ENCODE results near the gene FZD7. TPM values are rescaled to one million over a fixed set of nuclear protein-coding genes. Genes with fewer than 3 reads are reported as not detected.

FZD7 gene
- total RNA-seq, 1 donor from 2014 or later, result 1.1 TPM

DNA sequence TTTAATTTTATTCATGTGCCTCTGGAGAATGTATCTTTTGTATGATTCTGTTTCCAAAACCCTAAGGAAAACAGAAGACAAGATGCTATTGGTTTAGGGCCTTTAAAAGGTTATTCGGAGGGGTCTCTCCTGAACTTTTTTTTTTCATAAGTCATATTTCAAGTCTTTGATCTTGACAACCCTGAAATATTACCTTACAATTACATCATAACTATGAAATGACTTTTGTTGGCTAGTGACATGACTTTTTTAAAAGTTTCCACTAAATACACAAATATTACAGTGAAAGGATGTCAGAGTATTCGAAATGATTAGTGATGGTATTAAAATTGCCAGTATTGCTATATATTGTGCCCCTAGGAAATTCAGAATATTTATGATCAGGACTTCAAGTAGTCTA, 31.8 kb upstream of the FZD7 start:
- Mint-ChIP-seq H3K27ac (no peak overlapping the region), H3K4me3 (ENCODE audit: low read depth) (no peak overlapping the region), H3K36me3 (ENCODE audit: low read depth) (no peaks in the 10 kb centered on the region), H3K27me3 (ENCODE audit: low read depth) (peaks cover 4% of the 10 kb centered on the region), H3K4me1 (ENCODE audit: low read depth) (no peaks in the 10 kb centered on the region), H3K9me3 (no peaks in the 10 kb centered on the region)
- intact Hi-C loops (cut with micrococcal nuclease), result no loop called here
- DNase-seq (ENCODE audit: low spot score), result no peak

DNA sequence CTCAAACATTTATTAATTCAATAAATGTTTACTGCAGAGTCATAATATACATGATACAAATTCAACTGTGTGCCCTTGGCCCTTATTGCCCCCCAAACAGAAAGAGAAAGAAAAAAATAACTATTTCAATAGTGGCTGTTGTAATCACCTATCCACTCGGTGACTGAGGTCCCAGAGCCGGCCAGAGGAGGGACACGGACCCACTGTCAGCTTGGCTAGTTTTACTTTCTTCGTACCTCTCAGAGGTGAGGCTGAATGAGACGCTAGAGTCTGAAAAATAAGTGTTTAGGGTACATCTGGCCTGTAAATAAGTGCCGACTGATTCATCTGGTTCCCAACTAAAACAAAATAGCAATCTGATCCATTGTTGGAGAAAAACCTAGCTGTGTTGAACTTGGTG, 31.3 kb upstream of the FZD7 start:
- intact Hi-C loops (cut with micrococcal nuclease), result no loop called here
- Mint-ChIP-seq H3K4me3 (ENCODE audit: low read depth) (no peak overlapping the region), H3K27me3 (ENCODE audit: low read depth) (peaks cover 4% of the 10 kb centered on the region), H3K36me3 (ENCODE audit: low read depth) (no peaks in the 10 kb centered on the region), H3K9me3 (no peaks in the 10 kb centered on the region), H3K27ac (no peak overlapping the region), H3K4me1 (ENCODE audit: low read depth) (no peaks in the 10 kb centered on the region)
- no peak for DNase-seq (ENCODE audit: low spot score)

DNA sequence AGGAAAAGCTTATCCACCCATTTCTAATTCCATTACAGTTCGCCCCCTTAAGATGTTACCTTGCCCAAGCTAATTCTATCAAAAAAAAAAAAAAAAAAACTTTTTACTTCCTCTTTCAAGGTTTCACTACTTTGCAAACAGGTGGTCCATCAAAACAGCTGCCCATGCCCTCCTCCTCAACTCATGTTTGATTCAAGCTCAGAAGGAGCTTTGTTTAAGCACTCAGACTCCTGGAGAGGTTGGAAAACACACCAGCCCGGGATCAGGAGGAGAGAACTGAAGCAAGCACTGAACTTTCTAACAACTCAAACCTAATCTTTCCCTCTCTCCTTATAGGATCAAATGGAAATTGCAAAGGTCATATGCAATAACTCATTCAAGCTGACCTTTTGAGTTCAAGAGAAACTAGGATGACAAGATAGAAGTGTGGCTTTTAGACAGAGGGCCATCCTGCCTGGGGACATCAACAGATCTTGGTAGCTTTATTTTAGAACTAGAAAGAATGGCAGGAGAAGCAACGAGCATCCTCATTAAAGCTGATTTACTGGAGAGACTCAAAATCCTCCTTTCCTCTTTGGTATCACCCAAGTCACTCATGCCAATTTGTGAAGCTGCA, 28.3 kb upstream of the FZD7 start:
- no peak for DNase-seq (ENCODE audit: low spot score)
- Mint-ChIP-seq H3K27me3 (ENCODE audit: low read depth) (peaks cover 15% of the 10 kb centered on the region), H3K4me3 (ENCODE audit: low read depth) (no peak overlapping the region), H3K36me3 (ENCODE audit: low read depth) (no peaks in the 10 kb centered on the region), H3K4me1 (ENCODE audit: low read depth) (no peaks in the 10 kb centered on the region), H3K9me3 (no peaks in the 10 kb centered on the region), H3K27ac (no peak overlapping the region)
- intact Hi-C loops (cut with micrococcal nuclease), result no loop called here

DNA sequence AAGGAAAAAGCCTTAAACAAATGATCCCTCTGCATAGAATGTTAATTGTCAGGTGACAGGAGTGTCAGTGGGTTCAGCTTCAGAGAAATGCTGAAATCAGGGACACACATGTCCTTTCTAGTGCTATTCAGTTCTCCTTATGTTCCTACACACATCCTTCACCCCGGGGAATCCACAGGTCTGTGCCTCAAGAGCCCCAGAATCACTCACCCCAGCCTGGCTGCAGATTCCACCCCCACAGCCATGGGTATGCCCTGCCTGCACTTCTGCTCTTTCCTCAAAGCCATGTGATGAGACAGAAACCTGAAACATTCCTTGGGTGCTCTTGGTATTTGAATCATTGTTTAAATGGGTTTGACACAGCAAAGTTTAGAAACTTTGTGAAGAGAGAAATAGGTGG, 27.4 kb upstream of the FZD7 start:
- no peak overlapping the region for H3K27ac Mint-ChIP-seq
- DNase-seq (ENCODE audit: low spot score), result no peak
- H3K4me3 Mint-ChIP-seq (ENCODE audit: low read depth), result no peak overlapping the region
- peaks cover 17% of the 10 kb centered on the region for H3K27me3 Mint-ChIP-seq (ENCODE audit: low read depth)
- intact Hi-C loops (cut with micrococcal nuclease), result no loop called here
- H3K4me1 Mint-ChIP-seq (ENCODE audit: low read depth), result no peaks in the 10 kb centered on the region
- H3K9me3 Mint-ChIP-seq, result no peaks in the 10 kb centered on the region
- H3K36me3 Mint-ChIP-seq (ENCODE audit: low read depth), result no peaks in the 10 kb centered on the region

DNA sequence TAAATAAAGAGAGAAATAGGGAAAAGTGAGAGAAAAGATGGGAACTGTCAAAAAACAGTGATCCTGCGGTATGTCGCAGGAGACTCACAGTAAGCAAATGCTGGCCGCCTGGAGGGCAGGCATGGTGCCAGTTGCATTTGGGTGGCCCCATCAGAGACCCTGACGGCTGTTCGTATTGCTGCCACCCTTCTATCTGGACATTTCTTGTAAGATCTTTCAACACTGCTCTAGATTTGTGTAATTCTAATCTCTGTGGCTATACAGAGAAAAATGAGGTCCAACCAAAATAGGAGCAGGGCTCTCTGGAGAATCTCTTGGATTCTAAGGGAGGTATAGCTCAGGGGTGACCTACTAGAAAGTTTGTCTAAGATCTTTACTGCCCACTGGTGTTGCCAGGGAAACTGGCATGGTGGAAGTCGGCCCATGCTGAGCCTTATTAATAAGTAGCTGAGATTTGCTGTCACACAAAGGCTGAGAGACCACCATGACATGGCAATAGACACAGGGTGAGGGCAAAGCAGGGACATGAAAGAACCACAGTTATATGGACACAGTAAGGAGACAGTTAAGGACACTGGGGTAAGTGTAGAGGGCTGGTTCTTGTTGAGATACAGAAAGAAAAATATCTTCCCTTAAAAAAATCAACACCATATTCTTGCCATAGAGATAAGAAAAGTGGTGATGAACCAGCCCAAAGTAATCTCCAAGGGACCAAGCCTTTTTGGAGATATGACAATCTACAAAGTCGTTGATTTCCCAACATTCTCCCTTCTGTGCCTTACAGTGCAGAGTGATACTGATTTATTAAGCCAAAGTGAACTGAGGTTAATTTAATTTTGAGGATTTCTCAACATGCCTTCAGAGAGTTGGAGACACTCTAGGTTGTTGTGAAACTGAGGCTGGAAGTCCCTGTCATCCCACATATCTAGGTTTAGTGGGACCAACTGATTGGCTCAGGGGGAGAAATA, 26.4 kb upstream of the FZD7 start:
- Mint-ChIP-seq H3K36me3 (ENCODE audit: low read depth) (no peaks in the 10 kb centered on the region), H3K27me3 (ENCODE audit: low read depth) (peaks cover 18% of the 10 kb centered on the region), H3K9me3 (no peaks in the 10 kb centered on the region), H3K4me3 (ENCODE audit: low read depth) (no peak overlapping the region), H3K27ac (no peak overlapping the region), H3K4me1 (ENCODE audit: low read depth) (no peaks in the 10 kb centered on the region)
- intact Hi-C loops (cut with micrococcal nuclease), result no loop called here
- DNase-seq (ENCODE audit: low spot score), result no peak

DNA sequence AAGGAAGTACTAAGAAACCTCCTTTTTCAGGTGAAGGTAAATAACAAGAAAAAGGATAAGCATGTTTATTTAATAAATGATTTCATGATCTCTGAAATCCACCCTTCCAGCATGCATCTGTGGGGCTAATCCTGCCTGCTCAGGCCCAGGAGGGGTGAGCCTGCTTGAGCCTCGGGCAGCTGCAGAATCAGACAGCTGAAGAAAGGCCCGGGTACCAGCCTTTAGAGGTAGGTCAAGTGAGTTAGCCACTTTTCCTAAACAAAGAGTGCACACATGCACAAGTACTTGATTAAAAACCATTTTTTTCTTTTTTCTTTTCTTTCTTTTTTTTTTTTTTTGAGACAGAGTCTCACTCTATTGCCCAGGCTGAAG, 25.7 kb upstream of the FZD7 start:
- Mint-ChIP-seq H3K4me1 (ENCODE audit: low read depth) (no peaks in the 10 kb centered on the region), H3K27ac (no peak overlapping the region)

DNA sequence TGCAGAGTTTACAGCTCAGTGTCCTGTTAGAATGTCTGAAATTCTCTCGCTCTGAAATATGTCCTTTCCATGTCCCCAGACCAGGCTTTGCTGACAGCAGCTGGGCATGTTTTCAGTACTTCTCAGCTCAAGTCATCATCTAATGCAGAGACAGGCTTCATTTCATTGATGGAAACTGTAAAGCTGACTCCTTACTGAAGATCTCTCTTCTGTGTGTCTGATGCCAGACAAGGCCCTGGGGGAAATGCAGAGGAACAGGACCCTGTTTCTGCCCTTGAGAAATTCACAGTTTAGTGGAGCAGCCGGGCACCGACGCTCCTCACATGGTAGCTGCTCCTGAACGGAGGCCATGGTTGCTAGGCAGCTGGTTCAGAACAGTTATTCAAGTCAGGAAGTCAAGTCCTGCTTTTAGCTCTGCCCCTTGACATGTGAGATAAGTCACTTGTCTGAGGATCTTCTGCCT, 24.6 kb upstream of the FZD7 start:
- H3K27ac Mint-ChIP-seq, result no peak overlapping the region
- no peak for DNase-seq (ENCODE audit: low spot score)
- H3K9me3 Mint-ChIP-seq, result no peaks in the 10 kb centered on the region
- no peaks in the 10 kb centered on the region for H3K4me1 Mint-ChIP-seq (ENCODE audit: low read depth)
- intact Hi-C loops (cut with micrococcal nuclease), result loop anchor here (2.0 kb wide), 1 partner anchor 22 kb away; no protein-coding TSS in a partner anchor
- H3K27me3 Mint-ChIP-seq (ENCODE audit: low read depth), result peaks cover 24% of the 10 kb centered on the region
- H3K36me3 Mint-ChIP-seq (ENCODE audit: low read depth), result no peaks in the 10 kb centered on the region
- H3K4me3 Mint-ChIP-seq (ENCODE audit: low read depth), result no peak overlapping the region

More for the DNA sequence above, 25.7 kb upstream of the FZD7 start:
- no peaks in the 10 kb centered on the region for H3K9me3 Mint-ChIP-seq
- intact Hi-C loops (cut with micrococcal nuclease), result loop anchor here (2.0 kb wide), 1 partner anchor 23 kb away; no protein-coding TSS in a partner anchor
- peaks cover 24% of the 10 kb centered on the region for H3K27me3 Mint-ChIP-seq (ENCODE audit: low read depth)
- no peak overlapping the region for H3K4me3 Mint-ChIP-seq (ENCODE audit: low read depth)
- no peaks in the 10 kb centered on the region for H3K36me3 Mint-ChIP-seq (ENCODE audit: low read depth)
- no peak for DNase-seq (ENCODE audit: low spot score)

DNA sequence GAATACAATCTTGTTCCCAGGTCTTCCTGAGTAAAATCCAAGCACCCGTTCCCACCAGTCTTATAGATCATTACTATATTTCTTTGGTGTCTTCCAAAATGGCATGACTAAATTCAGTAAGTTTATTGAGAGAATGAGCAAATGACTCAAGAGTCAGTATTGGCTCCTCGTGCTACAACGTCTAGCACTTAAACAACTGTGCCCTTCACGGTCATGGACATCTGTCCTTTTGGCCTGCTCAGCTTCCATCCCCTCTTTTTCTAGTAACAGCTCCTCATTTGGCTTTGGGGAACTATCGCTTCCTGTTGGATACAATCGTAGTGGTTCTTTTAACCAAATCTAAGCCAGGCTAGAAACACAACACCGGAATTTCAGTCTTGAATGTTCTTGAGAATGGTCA, 24.1 kb upstream of the FZD7 start:
- H3K36me3 Mint-ChIP-seq (ENCODE audit: low read depth), result no peaks in the 10 kb centered on the region
- no peak overlapping the region for H3K4me3 Mint-ChIP-seq (ENCODE audit: low read depth)
- no peaks in the 10 kb centered on the region for H3K9me3 Mint-ChIP-seq
- intact Hi-C loops (cut with micrococcal nuclease), result loop anchor here (2.0 kb wide), 1 partner anchor 21 kb away; no protein-coding TSS in a partner anchor
- no peak for DNase-seq (ENCODE audit: low spot score)
- no peaks in the 10 kb centered on the region for H3K4me1 Mint-ChIP-seq (ENCODE audit: low read depth)
- H3K27ac Mint-ChIP-seq, result no peak overlapping the region
- H3K27me3 Mint-ChIP-seq (ENCODE audit: low read depth), result peaks cover 24% of the 10 kb centered on the region

DNA sequence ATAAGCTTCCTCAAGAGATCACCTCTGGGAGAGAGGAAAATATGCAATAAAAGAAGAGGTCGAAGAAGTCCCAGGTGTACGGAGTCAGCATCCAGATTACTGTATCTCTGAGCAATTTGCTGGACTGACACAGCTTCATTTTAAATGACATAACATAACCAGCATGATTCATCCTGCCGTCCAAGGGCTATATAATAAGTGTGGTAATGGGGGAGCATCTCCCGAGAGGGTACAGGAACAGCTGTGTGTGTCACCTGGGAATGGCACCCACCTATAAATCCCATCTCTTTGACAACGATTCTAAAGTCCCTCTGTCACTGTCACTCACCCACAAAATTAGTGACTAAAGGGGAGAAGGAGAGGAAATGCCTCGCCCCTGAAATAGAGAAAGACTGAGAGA, 19.3 kb upstream of the FZD7 start:
- peaks cover 17% of the 10 kb centered on the region for H3K27me3 Mint-ChIP-seq (ENCODE audit: low read depth)
- no peak for DNase-seq (ENCODE audit: low spot score)
- H3K4me3 Mint-ChIP-seq (ENCODE audit: low read depth), result no peak overlapping the region
- no peaks in the 10 kb centered on the region for H3K36me3 Mint-ChIP-seq (ENCODE audit: low read depth)
- no peaks in the 10 kb centered on the region for H3K4me1 Mint-ChIP-seq (ENCODE audit: low read depth)
- H3K9me3 Mint-ChIP-seq, result no peaks in the 10 kb centered on the region
- intact Hi-C loops (cut with micrococcal nuclease), result no loop called here
- no peak overlapping the region for H3K27ac Mint-ChIP-seq

DNA sequence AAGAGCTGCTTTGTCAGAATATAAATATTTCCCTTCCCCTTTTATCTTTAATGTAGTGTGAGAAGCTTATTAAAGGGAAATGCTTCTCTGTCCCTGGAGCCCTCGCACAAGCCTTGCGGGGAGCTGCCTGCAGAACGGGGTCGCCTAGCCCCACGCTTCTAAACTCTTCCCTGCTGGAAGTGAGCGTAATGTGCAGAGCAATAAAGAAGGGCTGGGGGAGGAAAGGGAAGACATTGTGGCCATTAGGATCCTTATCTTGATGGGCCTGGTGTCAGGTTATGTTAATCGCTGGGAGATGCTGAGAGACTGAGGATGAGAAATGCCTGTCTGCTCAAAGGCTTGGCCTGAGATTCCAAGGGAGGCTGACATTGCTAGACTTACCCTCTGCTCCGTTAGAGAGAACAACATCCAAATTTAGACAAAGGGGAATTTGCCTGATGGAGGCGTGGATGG, 18.9 kb upstream of the FZD7 start:
- no peaks in the 10 kb centered on the region for H3K4me1 Mint-ChIP-seq (ENCODE audit: low read depth)
- intact Hi-C loops (cut with micrococcal nuclease), result no loop called here
- no peaks in the 10 kb centered on the region for H3K9me3 Mint-ChIP-seq
- no peak for DNase-seq (ENCODE audit: low spot score)
- H3K4me3 Mint-ChIP-seq (ENCODE audit: low read depth), result no peak overlapping the region
- peaks cover 14% of the 10 kb centered on the region for H3K27me3 Mint-ChIP-seq (ENCODE audit: low read depth)
- no peaks in the 10 kb centered on the region for H3K36me3 Mint-ChIP-seq (ENCODE audit: low read depth)
- H3K27ac Mint-ChIP-seq, result no peak overlapping the region

DNA sequence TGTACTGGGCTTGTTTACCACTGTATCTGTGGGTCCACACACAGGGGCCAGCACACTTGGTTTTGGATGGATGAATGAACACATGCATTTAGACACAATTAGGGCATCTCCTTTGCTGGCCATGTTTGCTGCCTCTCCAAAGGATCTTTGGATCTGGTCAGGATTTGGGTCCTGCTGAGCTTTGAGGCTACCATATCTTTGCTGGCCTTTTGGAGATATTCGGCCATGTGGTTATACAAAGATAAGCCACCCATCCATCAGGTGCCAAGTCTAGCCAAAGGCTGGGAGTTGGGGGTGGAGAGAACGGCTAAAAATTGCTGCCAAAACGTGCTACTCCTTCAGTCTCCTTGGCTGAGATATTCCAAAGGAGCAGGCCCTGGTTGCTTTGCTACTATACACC, 18.2 kb upstream of the FZD7 start:
- H3K27ac Mint-ChIP-seq, result no peak overlapping the region
- intact Hi-C loops (cut with micrococcal nuclease), result no loop called here

DNA sequence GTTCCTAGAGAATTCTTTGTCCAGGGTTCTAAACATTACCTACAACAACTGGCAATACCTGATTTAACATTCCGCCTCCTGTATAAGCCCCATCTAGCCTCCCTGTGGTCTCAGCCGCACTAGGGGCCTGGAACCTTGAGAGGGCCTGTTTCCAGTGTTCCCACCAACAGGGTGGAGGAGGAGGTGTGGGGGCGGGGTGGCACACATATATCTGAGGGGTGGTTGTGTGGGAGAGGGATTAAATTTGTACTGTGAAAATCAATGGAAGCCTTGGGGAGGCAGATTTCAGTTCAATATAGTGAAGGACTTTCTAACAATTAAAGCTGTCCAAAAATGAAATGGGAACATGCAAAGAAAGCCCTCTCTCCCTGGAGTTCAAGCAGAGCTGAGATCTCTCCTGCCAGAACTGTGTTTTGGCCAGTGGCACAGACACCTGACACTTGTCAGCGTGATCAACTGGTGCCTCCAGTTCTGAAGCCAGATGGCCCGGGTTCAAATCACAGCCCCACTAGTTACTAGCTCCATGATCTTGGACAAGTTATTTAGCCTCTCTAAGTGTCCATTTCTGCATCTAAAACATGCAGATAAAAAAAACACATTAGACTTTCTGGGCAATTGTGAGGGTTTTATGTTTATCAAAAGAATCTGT, 17.0 kb upstream of the FZD7 start:
- Mint-ChIP-seq H3K36me3 (ENCODE audit: low read depth) (no peaks in the 10 kb centered on the region), H3K27me3 (ENCODE audit: low read depth) (peaks cover 10% of the 10 kb centered on the region), H3K4me3 (ENCODE audit: low read depth) (no peak overlapping the region), H3K9me3 (no peaks in the 10 kb centered on the region), H3K4me1 (ENCODE audit: low read depth) (no peaks in the 10 kb centered on the region), H3K27ac (no peak overlapping the region)
- intact Hi-C loops (cut with micrococcal nuclease), result no loop called here
- no peak for DNase-seq (ENCODE audit: low spot score)

More for the DNA sequence above, 18.2 kb upstream of the FZD7 start:
- Mint-ChIP-seq H3K36me3 (ENCODE audit: low read depth) (no peaks in the 10 kb centered on the region), H3K9me3 (no peaks in the 10 kb centered on the region), H3K27me3 (ENCODE audit: low read depth) (peaks cover 14% of the 10 kb centered on the region), H3K4me3 (ENCODE audit: low read depth) (no peak overlapping the region), H3K4me1 (ENCODE audit: low read depth) (no peaks in the 10 kb centered on the region)
- DNase-seq (ENCODE audit: low spot score), result no peak

DNA sequence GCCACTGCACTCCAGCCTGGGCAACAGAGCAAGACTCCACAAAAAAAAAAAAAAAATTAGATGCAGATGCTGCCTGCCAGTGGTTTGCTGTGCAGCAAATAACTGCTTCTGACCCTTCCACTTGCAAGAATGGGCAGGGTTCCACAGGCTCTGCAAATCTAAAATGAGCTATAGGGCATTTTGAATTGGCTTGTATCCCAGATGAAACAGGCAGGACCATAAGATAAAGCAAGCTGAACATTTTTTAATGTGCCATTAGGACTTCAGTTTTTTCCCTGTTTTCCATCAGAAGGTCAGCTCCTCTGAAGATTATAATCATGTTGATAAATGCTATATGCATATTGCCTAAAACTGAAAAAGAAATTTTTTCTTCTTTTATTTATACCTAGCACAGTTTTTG, 15.7 kb upstream of the FZD7 start:
- peaks cover 4% of the 10 kb centered on the region for H3K27me3 Mint-ChIP-seq (ENCODE audit: low read depth)
- H3K9me3 Mint-ChIP-seq, result no peaks in the 10 kb centered on the region
- H3K27ac Mint-ChIP-seq, result no peak overlapping the region
- DNase-seq (ENCODE audit: low spot score), result no peak
- H3K4me1 Mint-ChIP-seq (ENCODE audit: low read depth), result no peaks in the 10 kb centered on the region
- no peak overlapping the region for H3K4me3 Mint-ChIP-seq (ENCODE audit: low read depth)
- H3K36me3 Mint-ChIP-seq (ENCODE audit: low read depth), result no peaks in the 10 kb centered on the region
- intact Hi-C loops (cut with micrococcal nuclease), result no loop called here
